Epithelial cell of proximal tubule (primary cell): Measurements from ENCODE around the gene TNFRSF18. TPM values are rescaled to one million over a fixed set of nuclear protein-coding genes. Genes with fewer than 3 reads are reported as not detected.

ENCODE experiments used
- DNase-seq: peaks from one replicate; pipeline ENCODE4 v3.0.0-alpha.2; 2011; ENCODE audit warnings: low read depth
- H3K4me3 ChIP-seq: 2 replicates; pipeline ENCODE4 v1.5.1; 2011; ENCODE audit warnings: low read depth, mild to moderate bottlenecking, low read length
- CTCF ChIP-seq: conservative IDR thresholded peaks from 2 replicates; pipeline ENCODE4 v1.5.1; 2012; ENCODE audit warnings: low read depth, mild to moderate bottlenecking, low read length
- total RNA-seq: library from RNA; depleted of rRNA; stranded (reverse); fragments of >200 nt; gene quantifications from 2 replicates; pipeline ENCODE4 v1.2.3, GENCODE V29; 2015

TNFRSF18 gene
- total RNA-seq, 1 donor from 2014 or later, result 3.1 TPM

GRCh38 chr1:1215881-1216605, 9.7 kb upstream of the TNFRSF18 start:
- no peak overlapping the region for H3K4me3 ChIP-seq
- TF ChIP-seq CTCF, result no peak
- DNase-seq, result no peak

- no peak overlapping the region for H3K4me3 ChIP-seq
- no peak for TF ChIP-seq CTCF
- DNase-seq, result no peak
Measured at GRCh38 chr1:1215080-1215676, 8.8 kb upstream of the TNFRSF18 start.

- no peak for DNase-seq
- TF ChIP-seq CTCF, result no peak
- H3K4me3 ChIP-seq, result no peak within 1 kb of the TSS
Measured at GRCh38 chr1:1213345-1214265, 7.2 kb upstream of the TNFRSF18 start, which contains the start of gene TNFRSF4. Gene TNFRSF4, minus strand, starts transcription at chr1:1214153. Its CDS starts 26 bp downstream, at chr1:1214127.

GRCh38 chr1:1212780-1213344, 6.5 kb upstream of the TNFRSF18 start:
- no peak overlapping the region for H3K4me3 ChIP-seq
- no peak for DNase-seq
- TF ChIP-seq CTCF, result no peak

- TF ChIP-seq CTCF, result no peak
- no peak overlapping the region for H3K4me3 ChIP-seq
- no peak for DNase-seq
Measured at GRCh38 chr1:1211541-1212441, 5.4 kb upstream of the TNFRSF18 start.
